HG02970 (cell line): ENCODE results near the gene TMEM39B.
"Not testable (repeated sequence)": the region's sequence is repeated elsewhere in the genome, so short reads cannot be mapped to it uniquely, and the experiment has no call there.

Experiments
- ATAC-seq: cut with Tn5 transposase; IDR thresholded peaks from one replicate; pipeline ENCODE4 v1.9.1; 2021; ENCODE audit warnings: mild to moderate bottlenecking, moderate library complexity, moderate number of reproducible peaks; ENCODE audit not compliant: unreplicated experiment, low FRiP score

The TMEM39B gene

DNA sequence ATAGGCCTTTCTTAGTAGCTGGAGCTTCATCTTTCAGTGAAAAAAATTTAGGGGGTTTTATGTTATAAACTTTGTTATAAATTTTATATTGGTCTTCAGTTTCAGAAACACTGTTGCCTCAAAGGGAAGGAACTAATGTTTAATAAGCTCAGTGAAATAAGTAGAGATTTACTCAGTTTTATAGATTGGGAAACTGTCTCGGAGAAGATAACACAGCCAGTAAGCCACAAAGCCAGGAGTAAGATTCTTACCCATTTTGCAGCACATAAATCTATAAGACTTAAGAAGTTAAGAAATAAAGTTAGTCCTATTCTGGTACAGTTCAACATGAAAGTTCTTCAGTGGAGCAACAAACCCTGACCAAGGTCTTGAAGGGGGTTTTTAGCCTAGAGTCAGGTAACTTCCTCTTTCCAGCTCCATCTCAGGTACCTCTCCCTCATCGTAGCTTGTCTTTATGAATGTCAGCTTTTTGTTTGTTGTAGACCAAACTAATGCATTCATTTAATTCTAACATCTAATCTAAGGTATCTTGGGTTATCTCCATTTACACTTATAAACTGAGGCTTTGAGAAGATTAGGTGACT, 38.4 kb downstream of the TMEM39B start:
- no peak for ATAC-seq

DNA sequence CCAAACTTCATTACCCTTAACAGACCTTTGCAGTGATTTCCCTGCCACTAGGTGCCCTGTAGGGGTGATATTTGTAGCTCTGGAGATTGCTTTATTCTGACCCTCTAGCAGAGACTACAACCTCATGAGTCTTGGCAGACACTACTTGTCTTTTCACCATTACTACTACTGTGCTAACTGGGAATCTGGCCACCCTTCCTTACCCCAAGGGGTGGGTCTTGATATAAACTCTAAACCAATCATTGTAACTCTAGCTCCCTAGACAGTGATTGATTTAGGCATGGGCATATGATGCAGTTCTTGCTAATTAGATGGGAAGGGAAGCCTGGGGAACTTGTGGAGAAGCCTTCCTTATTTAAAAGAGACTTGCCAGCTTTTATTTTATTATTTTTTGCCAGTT, 39.0 kb downstream of the TMEM39B start:
- no peak for ATAC-seq

DNA sequence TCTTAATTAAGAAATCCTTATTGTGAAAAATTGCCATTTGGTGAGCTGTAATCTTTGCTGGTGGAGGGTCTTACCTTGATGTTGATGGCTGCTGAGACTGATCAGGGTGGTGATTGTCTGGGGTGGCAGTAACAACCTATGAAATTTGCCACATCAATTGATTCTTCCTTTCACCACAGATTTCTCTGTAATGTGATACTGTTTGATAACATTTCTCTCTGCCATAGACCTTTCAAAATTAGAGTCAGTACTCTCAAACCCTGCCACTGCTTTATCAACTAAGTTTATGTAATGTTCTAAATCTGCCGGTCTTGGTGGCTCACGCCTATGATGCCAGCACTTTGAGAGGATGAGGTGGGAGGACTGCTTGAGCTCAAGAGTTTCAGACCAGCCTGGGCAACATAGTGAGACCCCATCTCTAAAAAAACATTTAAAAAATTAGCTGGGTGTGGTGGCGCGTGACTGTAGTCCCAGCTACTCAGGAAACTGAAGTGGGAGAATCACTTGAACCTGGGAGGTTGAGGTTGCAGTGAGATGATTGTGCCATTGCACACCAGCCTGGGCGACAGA, 40.2 kb downstream of the TMEM39B start:
- no peak for ATAC-seq

DNA sequence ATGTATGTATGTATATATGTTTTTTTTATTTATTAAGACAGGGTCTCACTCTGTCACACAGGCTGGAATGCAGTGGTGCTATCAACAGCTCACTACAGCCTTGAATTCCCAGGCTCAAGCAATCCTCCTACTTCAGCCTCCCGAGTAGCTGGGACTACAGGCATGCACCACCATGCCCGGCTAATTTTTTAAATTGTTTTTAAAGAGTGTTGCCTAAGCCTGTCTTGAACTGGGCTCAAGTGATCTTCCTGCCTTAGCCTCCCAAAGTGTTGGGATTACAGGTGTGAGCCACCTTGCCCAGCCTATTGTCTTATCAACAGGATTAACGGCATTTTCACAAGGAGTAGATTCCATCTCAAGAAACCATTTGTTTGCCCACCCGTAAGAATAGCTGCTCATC, 40.7 kb downstream of the TMEM39B start:
- ATAC-seq: not testable (repeated sequence)

- no peak for ATAC-seq
Measured at GRCh38 chr1:32114420-32114819, 41.7 kb downstream of the TMEM39B start.

GRCh38 chr1:32115496-32115895, 42.8 kb downstream of the TMEM39B start:
- ATAC-seq: no peak

DNA sequence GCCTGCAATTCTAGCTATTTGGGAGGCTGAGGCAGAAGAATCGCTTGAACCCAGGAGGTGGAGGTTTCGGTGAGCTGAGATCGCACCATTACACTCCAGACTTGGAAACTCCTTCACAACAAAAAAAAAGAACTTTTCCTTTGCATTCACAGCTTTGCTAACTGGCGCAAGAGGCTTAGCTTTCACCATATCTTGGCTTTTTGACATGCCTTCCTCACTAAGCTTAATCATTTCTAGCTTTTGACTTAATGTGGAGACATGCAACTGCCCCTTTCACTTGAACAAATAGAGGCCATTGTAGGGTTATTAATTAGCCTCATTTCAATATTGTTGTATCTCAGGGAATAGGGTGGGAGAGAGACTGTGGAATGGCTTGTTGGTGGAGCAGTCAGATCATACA, 43.8 kb downstream of the TMEM39B start:
- no peak for ATAC-seq

GRCh38 chr1:32122151-32122550, 49.4 kb downstream of the TMEM39B start:
- no peak for ATAC-seq

- not testable (repeated sequence) for ATAC-seq
Measured at GRCh38 chr1:32123361-32123760, 50.6 kb downstream of the TMEM39B start.

GRCh38 chr1:32125313-32125712, 52.6 kb downstream of the TMEM39B start:
- no peak for ATAC-seq

DNA sequence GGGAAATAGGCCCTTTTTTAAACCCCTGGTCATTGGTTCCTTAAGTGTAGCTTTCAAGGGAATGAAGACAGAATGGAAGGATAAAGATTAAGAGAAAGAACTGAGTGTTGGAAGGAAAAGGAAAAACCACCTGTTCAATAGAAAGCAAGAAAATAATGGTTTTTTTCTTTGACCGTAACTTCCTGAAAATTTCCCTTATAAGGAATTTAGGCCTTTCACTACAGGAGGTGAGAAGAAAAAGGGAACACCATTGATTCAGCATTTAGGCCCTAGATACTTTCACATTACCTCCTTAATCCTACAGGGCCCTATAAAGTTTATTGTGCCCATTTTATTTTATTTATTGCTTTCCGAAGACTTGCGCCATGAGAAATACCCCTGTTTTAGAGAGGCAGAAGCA, 54.0 kb downstream of the TMEM39B start:
- no peak for ATAC-seq

DNA sequence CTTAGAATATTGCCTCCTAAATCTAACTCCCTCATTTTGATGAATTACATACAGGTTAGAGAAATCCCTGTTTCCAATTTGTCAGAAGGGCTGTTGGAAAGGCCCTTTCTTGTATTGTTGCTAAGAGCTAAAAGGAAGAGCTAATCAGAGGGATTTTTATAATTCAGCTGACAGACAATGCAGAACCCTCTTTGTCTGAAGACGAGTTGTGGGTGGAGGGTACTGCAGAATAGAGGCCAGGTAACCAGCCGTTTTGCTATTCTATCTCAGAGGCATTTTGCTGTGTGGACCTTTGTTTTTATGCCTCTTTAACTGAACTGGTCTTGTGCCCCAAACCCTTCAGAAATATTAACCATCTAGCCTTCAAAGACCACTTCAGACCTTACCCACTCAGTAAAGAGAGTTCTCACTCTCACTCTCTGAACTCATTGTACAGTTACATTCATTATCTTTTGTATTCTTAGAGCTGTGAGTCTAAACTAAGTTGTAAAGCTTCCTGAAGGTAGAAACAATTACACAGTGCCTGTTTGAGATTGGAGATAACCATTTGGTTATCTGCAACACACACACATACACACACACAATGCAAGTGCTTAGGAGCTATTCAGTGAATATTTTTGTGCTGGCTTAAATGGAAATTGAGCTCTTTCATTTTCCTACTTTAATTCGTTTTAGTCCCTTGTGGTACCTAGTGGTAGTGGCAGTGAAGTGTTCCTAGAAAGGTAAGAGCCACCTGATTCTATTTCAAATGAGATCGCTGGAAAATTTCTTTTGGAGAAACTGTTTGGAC, 54.9 kb downstream of the TMEM39B start:
- ATAC-seq: no peak

DNA sequence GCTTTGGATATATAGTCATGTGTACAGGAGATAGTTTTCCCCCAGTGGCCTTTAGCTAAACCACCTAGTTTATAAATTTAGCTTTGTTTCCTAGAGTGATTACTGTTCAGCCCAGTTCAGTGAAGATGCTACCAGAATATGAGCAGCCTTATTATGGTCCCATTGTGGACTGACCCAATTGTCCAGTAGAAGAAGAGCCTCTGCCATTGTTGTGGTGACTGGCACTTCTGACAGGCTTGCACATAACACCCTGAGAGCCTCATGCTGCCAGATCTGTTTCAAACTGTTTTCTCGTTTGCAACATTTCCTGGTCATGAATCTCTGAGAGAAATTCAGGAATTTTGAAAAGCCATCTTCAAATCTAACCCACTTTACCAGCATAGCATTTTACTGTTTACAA, 55.7 kb downstream of the TMEM39B start:
- ATAC-seq: no peak

GRCh38 chr1:32128964-32129363, 56.2 kb downstream of the TMEM39B start:
- ATAC-seq: no peak

GRCh38 chr1:32133950-32134280, 61.2 kb downstream of the TMEM39B start:
- ATAC-seq: not testable (repeated sequence)

- ATAC-seq: no peak
Measured at GRCh38 chr1:32137111-32137510, 64.4 kb downstream of the TMEM39B start.

DNA sequence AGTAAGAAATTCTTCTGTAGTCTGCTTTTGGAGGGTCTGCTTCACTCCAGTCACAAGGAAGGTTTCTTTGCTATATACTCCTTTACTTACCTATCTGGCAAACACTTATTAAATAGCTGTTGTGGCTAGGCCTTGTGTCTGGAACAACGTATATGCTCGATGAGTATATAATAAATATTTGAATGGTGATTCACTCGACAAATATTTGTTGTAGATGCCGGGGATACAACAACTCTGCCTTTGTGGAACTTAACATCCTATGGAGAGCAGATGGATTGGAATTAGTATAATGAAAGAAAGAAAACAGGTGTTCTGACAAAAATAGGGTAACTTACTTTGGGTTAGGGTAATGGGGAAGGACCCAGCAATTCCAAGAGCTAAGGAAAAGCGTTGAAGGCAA, 66.2 kb downstream of the TMEM39B start:
- ATAC-seq: no peak

DNA sequence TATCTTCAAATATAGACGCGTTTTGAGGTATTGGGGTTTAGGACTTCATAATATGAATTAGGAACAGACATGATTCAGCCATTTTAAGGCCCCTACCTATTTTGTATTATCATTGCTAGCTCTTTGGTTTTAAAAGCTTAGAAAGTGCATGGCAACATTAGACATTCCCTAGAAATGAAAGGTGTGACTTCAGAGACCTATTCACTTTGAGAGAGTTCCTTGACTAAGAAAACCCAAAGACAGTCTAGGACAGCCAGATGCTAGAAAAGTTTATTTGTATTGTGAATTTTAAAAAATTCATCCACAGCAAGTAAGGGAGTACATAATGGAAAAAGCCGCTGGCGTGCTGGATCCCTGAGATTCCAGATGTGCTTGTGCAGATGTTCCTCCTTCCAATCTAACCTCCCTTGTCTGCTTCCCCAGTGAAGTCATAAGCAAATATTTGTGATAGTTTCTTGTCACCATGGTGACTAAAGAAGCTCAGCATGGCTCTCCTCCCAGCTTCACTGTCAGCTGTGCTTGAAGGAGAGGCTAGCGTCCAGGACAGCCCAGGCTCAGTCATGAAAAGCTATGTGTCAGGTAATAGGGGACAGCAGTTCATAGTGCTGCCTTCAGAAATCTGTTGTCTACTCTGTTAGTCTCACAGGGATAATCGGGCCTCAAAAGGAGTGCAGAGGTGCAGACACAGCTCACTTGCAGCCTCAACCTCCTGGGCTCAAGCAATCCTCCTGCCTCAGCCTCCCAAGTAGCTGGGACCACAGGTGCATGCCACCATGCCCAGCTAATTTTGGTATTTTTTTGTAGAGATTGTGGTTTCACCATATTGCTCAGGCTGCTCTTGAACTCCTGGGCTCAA, 69.9 kb downstream of the TMEM39B start:
- ATAC-seq: no peak

DNA sequence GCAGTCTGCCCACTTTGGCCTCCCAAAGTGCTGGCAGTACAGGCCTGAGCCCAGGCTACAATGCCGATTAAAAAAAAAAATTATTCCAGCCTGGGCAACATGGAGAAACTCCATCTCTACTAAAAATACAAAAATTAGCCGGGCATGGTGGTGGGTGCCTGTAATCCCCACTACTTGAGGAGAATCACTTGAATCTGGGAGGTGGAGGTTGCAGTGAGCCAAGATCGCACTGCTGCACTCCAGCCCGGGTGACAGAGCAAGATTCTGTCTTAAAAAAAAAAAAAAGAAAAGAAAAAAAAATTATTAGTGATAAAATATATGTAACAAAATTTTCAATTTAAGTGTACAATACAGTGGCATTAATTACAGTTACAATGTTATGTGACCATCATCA, 70.6 kb downstream of the TMEM39B start:
- not testable (repeated sequence) for ATAC-seq

GRCh38 chr1:32144033-32144432, 71.3 kb downstream of the TMEM39B start:
- no peak for ATAC-seq

DNA sequence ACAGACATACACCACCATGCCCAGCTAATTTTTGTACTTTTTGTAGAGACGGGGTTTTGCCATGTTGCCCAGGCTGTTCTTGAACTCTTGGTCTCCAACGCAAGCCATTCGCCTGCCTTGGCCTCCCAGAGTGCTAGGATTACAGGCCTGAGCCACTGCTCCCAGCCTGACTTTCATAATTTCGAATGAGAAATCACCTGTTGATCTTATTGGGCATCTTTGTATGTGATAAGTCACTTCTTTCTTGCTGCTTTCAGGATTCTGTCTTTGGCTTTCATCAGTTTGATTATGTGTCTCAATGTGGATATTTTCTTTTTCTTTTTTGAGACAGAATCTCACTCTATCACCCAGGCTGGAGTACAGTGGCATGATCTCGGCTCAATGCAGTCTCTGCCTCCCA, 75.1 kb downstream of the TMEM39B start:
- not testable (repeated sequence) for ATAC-seq
